Thoracic aorta (tissue), 2 donors: Measurements from ENCODE around the gene TNFSF8. TPM values are rescaled to one million over a fixed set of nuclear protein-coding genes. Genes with fewer than 3 reads are reported as not detected.

Experiments
- ATAC-seq: fragments of 150-250 bp; one replicate; pipeline ENCODE4 v1.8.0; 2017; ENCODE audit warnings: low read depth; ENCODE audit not compliant: insufficient number of reproducible peaks, low FRiP score
- DNase-seq: peaks from one replicate; pipeline ENCODE4 v3.0.0-alpha.2; 2020; ENCODE audit warnings: low spot score
- H3K27ac ChIP-seq, 2 donors: fragments of 200-600 bp; sonication (generic); 1 replicate in 1 of 2; 2 replicates in 1 of 2; pipeline ENCODE4 v1.5.1; 2016; ENCODE audit warnings: mild to moderate bottlenecking in 2 of 2, moderate library complexity in 2 of 2
- H3K27me3 ChIP-seq: fragments of 200-600 bp; sonication (generic); replicated peaks from 2 replicates; pipeline ENCODE4 v1.6.0; 2016; ENCODE audit warnings: mild to moderate bottlenecking; ENCODE audit not compliant: insufficient read depth
- H3K36me3 ChIP-seq: fragments of 200-600 bp; sonication (generic); one replicate; pipeline ENCODE4 v1.5.1; 2016
- H3K4me1 ChIP-seq, 2 donors: fragments of 200-600 bp; sonication (generic); 1 replicate in 1 of 2; 2 replicates in 1 of 2; pipeline versions ENCODE4 v1.5.1 to v1.6.0; 2016; ENCODE audit warnings: low read depth in 2 of 2, mild to moderate bottlenecking in 1 of 2; ENCODE audit not compliant: control insufficient read depth in 1 of 2
- H3K4me3 ChIP-seq: fragments of 200-600 bp; sonication (generic); 2 replicates; pipeline ENCODE4 v1.5.1; 2016; ENCODE audit warnings: mild to moderate bottlenecking
- H3K9me3 ChIP-seq: fragments of 200-600 bp; sonication (generic); 2 replicates; pipeline ENCODE4 v1.5.1; 2016
- total RNA-seq, 2 donors: library from RNA; depleted of rRNA; stranded (reverse); fragments of >200 nt; gene quantifications; one replicate each; pipeline versions ENCODE4 v1.1.0 to v1.2.3, GENCODE V29; 2016
- TF ChIP-seq, protein P1 (sequence below): fragments of 200-600 bp; sonication (generic); IDR thresholded peaks from one replicate; pipeline ENCODE4 v1.5.1; 2019; ENCODE audit warnings: antibody characterized with exemption

Gene TNFSF8
- total RNA-seq, 2 donors from 2014 or later: 4.1 to 5.8 TPM

DNA sequence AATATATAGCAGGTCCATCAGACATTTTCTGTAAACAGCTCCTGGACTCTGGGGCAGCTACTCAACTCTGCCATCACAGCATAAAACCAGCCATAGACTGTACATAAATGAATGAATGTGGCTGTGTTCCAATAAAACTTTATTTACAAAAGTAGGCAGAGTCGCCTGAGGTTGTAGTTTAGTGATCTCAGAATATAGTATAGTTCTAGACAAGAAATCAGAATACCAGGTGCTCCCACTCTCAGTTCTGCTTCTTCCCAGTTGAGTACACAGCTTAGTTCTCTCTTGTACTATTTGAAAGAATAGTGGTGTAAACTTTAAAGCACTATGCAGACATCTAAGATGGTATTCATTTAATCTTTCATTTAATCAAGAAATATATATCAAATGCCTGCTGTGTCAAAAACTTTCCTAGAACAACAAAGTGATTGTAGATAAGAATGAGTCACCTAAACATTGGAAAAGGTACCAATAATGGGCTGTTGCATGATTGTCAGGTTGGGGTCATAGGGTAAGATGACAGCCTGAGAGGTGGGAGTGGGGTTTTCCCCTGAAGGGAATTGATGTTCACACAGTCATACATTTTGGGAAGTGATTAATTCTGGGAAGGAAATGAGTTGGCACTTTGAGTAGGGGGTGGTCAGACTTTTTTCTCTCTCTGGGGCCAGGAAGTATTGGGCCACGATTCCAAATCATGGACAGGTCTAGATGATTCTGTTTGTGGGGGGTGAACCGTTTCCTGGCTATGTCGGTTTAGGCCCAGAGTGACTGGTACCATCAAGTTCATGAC, 37.0 kb downstream of the TNFSF8 start:
- ATAC-seq (no peak), DNase-seq (no peak)
- Histone ChIP-seq H3K9me3 (no peaks in the 10 kb centered on the region), H3K36me3 (no peaks in the 10 kb centered on the region), H3K4me1 (peaks cover 6 to 8% of the 10 kb centered on the region in 2 donors), H3K4me3 (no peak overlapping the region), H3K27me3 (no peaks in the 10 kb centered on the region), H3K27ac (no peak overlapping the region)
- TF ChIP-seq, protein P1, sequence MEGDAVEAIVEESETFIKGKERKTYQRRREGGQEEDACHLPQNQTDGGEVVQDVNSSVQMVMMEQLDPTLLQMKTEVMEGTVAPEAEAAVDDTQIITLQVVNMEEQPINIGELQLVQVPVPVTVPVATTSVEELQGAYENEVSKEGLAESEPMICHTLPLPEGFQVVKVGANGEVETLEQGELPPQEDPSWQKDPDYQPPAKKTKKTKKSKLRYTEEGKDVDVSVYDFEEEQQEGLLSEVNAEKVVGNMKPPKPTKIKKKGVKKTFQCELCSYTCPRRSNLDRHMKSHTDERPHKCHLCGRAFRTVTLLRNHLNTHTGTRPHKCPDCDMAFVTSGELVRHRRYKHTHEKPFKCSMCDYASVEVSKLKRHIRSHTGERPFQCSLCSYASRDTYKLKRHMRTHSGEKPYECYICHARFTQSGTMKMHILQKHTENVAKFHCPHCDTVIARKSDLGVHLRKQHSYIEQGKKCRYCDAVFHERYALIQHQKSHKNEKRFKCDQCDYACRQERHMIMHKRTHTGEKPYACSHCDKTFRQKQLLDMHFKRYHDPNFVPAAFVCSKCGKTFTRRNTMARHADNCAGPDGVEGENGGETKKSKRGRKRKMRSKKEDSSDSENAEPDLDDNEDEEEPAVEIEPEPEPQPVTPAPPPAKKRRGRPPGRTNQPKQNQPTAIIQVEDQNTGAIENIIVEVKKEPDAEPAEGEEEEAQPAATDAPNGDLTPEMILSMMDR: no peak

DNA sequence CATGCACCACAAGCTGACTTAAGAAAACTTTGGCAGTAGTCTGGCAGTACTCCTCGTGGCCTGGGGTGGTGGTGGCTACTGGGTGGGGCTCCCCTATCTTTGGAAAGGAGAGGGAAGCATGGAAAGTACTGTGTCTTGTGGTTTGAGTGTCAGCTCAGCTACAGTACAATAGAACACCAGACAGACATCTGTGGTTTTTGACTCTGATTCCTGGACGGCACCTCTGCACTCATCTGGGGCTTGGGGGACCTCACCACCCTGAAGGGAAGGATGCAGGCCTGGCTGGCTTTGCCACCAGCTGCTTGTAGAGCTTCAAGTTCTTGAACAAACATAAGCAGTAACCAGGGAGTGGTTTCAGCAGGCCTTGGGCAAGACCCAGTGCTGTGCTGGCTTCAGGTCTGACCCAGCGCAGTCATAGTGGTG, 40.6 kb downstream of the TNFSF8 start:
- H3K27me3 ChIP-seq: no peaks in the 10 kb centered on the region
- DNase-seq (no peak), ATAC-seq (no peak)
- no peak overlapping the region for H3K4me3 ChIP-seq
- no peak overlapping the region for H3K27ac ChIP-seq
- H3K36me3 ChIP-seq: no peaks in the 10 kb centered on the region
- H3K4me1 ChIP-seq: peaks cover 0 to 2% of the 10 kb centered on the region in 2 donors
- H3K9me3 ChIP-seq: no peaks in the 10 kb centered on the region
- TF ChIP-seq, protein P1: no peak

DNA sequence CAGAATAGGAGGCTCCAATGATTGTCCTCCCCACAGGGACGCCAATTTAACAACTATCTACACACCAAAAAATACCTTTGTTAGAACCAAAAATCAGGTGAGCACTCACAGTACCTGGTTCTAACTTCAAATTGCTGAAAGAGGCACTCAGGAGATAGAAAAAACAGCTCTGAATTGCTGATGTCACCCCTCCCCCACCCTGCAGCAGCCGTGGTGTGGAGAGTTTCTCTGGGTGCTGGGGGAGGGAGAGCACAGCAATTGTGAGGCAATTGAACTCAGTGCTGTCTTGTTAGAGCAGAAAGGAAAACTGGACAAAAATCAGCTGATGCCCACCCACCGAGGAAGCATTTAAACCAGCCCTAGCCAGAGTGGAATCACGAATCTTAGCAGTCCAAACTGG, 41.8 kb downstream of the TNFSF8 start:
- DNase-seq: no peak
- no peak for ATAC-seq
- H3K4me1 ChIP-seq: no peaks in the 10 kb centered on the region
- no peaks in the 10 kb centered on the region for H3K9me3 ChIP-seq
- TF ChIP-seq, protein P1: no peak
- H3K36me3 ChIP-seq: no peaks in the 10 kb centered on the region
- H3K27me3 ChIP-seq: no peaks in the 10 kb centered on the region
- H3K27ac ChIP-seq: no peak overlapping the region
- no peak overlapping the region for H3K4me3 ChIP-seq

DNA sequence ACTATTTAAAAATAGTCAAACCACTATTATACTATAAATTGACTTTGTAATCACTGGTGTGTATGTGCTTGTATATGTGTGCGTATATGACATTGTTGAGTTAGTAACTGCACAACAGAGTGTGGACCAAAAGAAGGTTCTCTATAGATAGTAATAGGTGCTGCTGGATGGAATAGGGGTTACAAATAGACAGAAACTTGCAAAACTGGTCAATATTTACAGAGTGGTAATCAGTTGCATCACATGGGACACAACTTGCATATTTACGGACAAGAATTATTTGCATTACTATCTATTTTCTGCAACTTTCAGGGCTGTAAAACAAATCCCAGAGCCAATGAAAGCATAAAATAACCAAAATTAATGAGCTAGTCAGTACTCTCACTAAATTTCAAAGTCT, 42.4 kb downstream of the TNFSF8 start:
- Histone ChIP-seq H3K36me3 (no peaks in the 10 kb centered on the region), H3K27me3 (no peaks in the 10 kb centered on the region), H3K9me3 (no peaks in the 10 kb centered on the region), H3K4me3 (no peak overlapping the region), H3K27ac (no peak overlapping the region), H3K4me1 (no peaks in the 10 kb centered on the region)
- DNase-seq (no peak), ATAC-seq (no peak)
- TF ChIP-seq, protein P1: no peak

DNA sequence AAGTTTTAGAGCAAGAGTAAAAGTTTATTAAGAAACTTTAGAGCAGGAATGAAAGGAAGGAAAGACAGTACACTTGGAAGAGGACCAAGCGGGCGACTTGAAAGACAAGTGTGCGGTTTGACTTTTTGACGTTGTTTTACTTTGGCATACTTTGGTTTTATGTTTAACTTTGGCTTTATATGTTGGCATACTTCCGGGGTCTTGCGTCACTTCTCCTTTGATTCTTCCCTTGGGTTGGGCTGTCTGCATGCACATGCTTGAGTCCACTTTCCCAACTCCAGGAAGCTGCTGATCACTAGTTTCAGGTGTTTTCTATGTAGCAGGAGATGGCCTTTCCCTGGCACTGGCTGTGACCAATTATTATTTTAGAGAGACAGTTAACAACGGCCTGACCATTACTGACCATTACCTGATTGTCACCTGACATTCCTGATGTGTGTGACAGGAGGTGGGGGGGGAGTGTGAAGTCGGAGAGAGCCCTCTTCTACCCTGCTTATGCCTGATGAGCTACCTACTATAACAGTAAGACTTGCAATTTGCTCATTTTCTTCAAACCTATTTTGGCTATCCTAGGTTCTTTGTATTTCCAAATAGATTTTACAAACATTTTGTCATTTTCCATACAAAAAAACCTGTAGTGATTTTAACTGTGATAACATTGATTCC, 45.5 kb downstream of the TNFSF8 start:
- TF ChIP-seq, protein P1: no peak
- no peaks in the 10 kb centered on the region for H3K27me3 ChIP-seq
- no peak overlapping the region for H3K27ac ChIP-seq

More for the DNA sequence above, 45.5 kb downstream of the TNFSF8 start:
- DNase-seq: no peak
- no peaks in the 10 kb centered on the region for H3K4me1 ChIP-seq
- ATAC-seq: no peak
- no peak overlapping the region for H3K4me3 ChIP-seq
- H3K36me3 ChIP-seq: no peaks in the 10 kb centered on the region
- H3K9me3 ChIP-seq: no peaks in the 10 kb centered on the region
